HepG2 (cell line): ENCODE data around the gene HIGD1C. TPM values are rescaled to one million over a fixed set of nuclear protein-coding genes. Genes with fewer than 3 reads are reported as not detected.
A peak's percentile ranks its signal among the peaks of the same experiment; 100 is the strongest.
"Not testable (repeated sequence)": the region's sequence is repeated elsewhere in the genome, so short reads cannot be mapped to it uniquely, and the experiment has no call there.

Experiments used
- ARID4A ChIP-seq: sonication (generic); formaldehyde crosslinking; IDR thresholded peaks from 2 replicates; pipeline ENCODE4 v1.5.0; 2020; ENCODE audit warnings: mild to moderate bottlenecking, missing genetic modification reagents, borderline replicate concordance
- DMAP1 ChIP-seq: IDR thresholded peaks from 2 replicates; pipeline ENCODE4 v1.6.1; 2016
- DRAP1 ChIP-seq: IDR thresholded peaks from 2 replicates; pipeline ENCODE4 v1.6.1; 2016; ENCODE audit warnings: missing genetic modification reagents, missing compliant biosample characterization
- FOSL2 ChIP-seq: sonication (generic); formaldehyde crosslinking; IDR thresholded peaks from 2 replicates; pipeline ENCODE4 v1.4.0; 2020; ENCODE audit warnings: missing genetic modification reagents
- GMEB1 ChIP-seq: sonication (generic); formaldehyde crosslinking; IDR thresholded peaks from 2 replicates; pipeline ENCODE4 v1.5.1; 2020; ENCODE audit warnings: missing genetic modification reagents, mild to moderate bottlenecking, borderline replicate concordance
- HDAC2 ChIP-seq: sonication (generic); formaldehyde crosslinking; IDR thresholded peaks from 2 replicates; pipeline ENCODE4 v1.4.0; 2020; ENCODE audit warnings: missing genetic modification reagents
- HNRNPL ChIP-seq: fragments of 200-400 bp; formaldehyde crosslinking; IDR thresholded peaks from 2 replicates; pipeline ENCODE4 v1.6.1; 2017; ENCODE audit warnings: mild to moderate bottlenecking, low read depth, low read length
- HOXA3 ChIP-seq: sonication (generic); formaldehyde crosslinking; IDR thresholded peaks from 2 replicates; pipeline ENCODE4 v1.5.0; 2020; ENCODE audit warnings: missing genetic modification reagents
- KLF12 ChIP-seq: sonication (generic); formaldehyde crosslinking; IDR thresholded peaks from 2 replicates; pipeline ENCODE4 v1.4.0; 2020; ENCODE audit warnings: missing genetic modification reagents, borderline replicate concordance
- KMT2B ChIP-seq: IDR thresholded peaks from 2 replicates; pipeline ENCODE4 v1.6.1; 2016; ENCODE audit warnings: missing genetic modification reagents, missing compliant biosample characterization
- MYC ChIP-seq: sonication (generic); formaldehyde crosslinking; IDR thresholded peaks from 2 replicates; pipeline ENCODE4 v1.9.0; 2021; ENCODE audit warnings: missing genetic modification reagents, borderline replicate concordance
- SOX13 ChIP-seq, 3 experiments: fragments of 450-650 bp in 1 of 3; sonication (generic) in 1 of 3; formaldehyde crosslinking in 1 of 3; IDR thresholded peaks in 2 of 3; conservative IDR thresholded peaks in 1 of 3; 2 replicates each; pipeline versions ENCODE4 v1.5.0 to v1.6.1; 2016 to 2020; ENCODE audit warnings: antibody characterized with exemption in 1 of 3, mild to moderate bottlenecking in 1 of 3, missing compliant biosample characterization in 1 of 3, missing genetic modification reagents in 1 of 3, moderate library complexity in 1 of 3
- SP5 ChIP-seq: IDR thresholded peaks from 2 replicates; pipeline ENCODE4 v1.6.1; 2016; ENCODE audit warnings: low read depth, borderline replicate concordance
- UBTF ChIP-seq: sonication (generic); formaldehyde crosslinking; IDR thresholded peaks from 2 replicates; pipeline ENCODE4 v1.4.0; 2020; ENCODE audit warnings: mild to moderate bottlenecking, missing genetic modification reagents
- ZBTB38 ChIP-seq: sonication (generic); formaldehyde crosslinking; IDR thresholded peaks from 2 replicates; pipeline ENCODE4 v1.5.1; 2020; ENCODE audit warnings: mild to moderate bottlenecking, missing genetic modification reagents
- ZNF264 ChIP-seq: sonication (generic); formaldehyde crosslinking; IDR thresholded peaks from 2 replicates; pipeline ENCODE4 v1.4.0; 2020; ENCODE audit warnings: missing genetic modification reagents
- ZNF292 ChIP-seq: sonication (generic); formaldehyde crosslinking; IDR thresholded peaks from 2 replicates; pipeline ENCODE4 v1.8.1; 2022; ENCODE audit warnings: mild to moderate bottlenecking, low read depth, missing genetic modification reagents, borderline replicate concordance
- ZNF629 ChIP-seq: sonication (generic); formaldehyde crosslinking; conservative IDR thresholded peaks from 2 replicates; pipeline ENCODE4 v1.5.0; 2020; ENCODE audit warnings: missing genetic modification reagents
- polyA plus RNA-seq, 8 experiments: library from polyadenylated mRNA; depleted of rRNA in 3 of 8; stranded (reverse) in 7 of 8; unstranded in 1 of 8; fragments of >200 nt; fragmentation: Illumina TruSeq in 4 of 8; extraction: Trizol in 4 of 8; gene quantifications; 2 replicates each; pipeline versions ENCODE4 v1.2.1 to v1.2.3, GENCODE V29; 2011 to 2016; ENCODE audit warnings: low read depth in 4 of 8, missing spikeins in 1 of 8, mixed read lengths in 1 of 8; ENCODE audit not compliant: insufficient read depth in 1 of 8
- total RNA-seq, 5 experiments: library from RNA; depleted of rRNA; stranded (reverse); fragments of >200 nt; fragmentation: Illumina TruSeq; extraction: Trizol; gene quantifications; 2 replicates each; pipeline ENCODE4 v1.2.3, GENCODE V29; 2016; ENCODE audit warnings: low read depth in 1 of 5
- TF ChIP-seq, protein P1 (sequence below): sonication (generic); formaldehyde crosslinking; IDR thresholded peaks from 2 replicates; pipeline ENCODE4 v1.4.0; 2020; ENCODE audit warnings: missing genetic modification reagents, mild to moderate bottlenecking, borderline replicate concordance

The HIGD1C gene
- total and polyA plus RNA-seq, 2 of the 13 experiments (the other 11 are each of a cell fraction or from before 2014, with no cell fraction given), result not detected

GRCh38 chr12:50926932-50927331 is 25.4 kb upstream of the HIGD1C start (continued):
- TF ChIP-seq HOXA3 (CRISPR knock-in tag) (peak; percentile 53; the same call in 1 of the 2 replicates), KLF12 (CRISPR knock-in tag) (peak; percentile 61; the same call in 1 of the 2 replicates), HDAC2 (CRISPR knock-in tag) (peak; percentile 66; the same call in 1 of the 2 replicates), KMT2B (CRISPR knock-in tag) (peak; percentile 25; the same call in 1 of the 2 replicates), MYC (CRISPR knock-in tag) (peak; percentile 17; the same call in 1 of the 2 replicates), UBTF (CRISPR knock-in tag) (peak; percentile 35), ARID4A (CRISPR knock-in tag) (peak; percentile 74; the same call in 1 of the 2 replicates), ZNF292 (CRISPR knock-in tag) (peak; percentile 79), ZNF629 (0 out of 2 replicates have a peak, but pooled peaks have one; percentile 21), HNRNPL (0 out of 2 replicates have a peak, but pooled peaks have one; percentile 24), SP5 (CRISPR knock-in tag) (peak; percentile 52), SOX13 (CRISPR knock-in tag; conservative IDR thresholded peaks at IDR 0.05 in 1 of 2, IDR thresholded peaks at IDR 0.05 in 1 of 2) (peak in 1 of 2 experiments; percentile 59; a peak in 2 of 4 replicates), ZBTB38 (peak; percentile 56; the same call in 1 of the 2 replicates), GMEB1 (peak; percentile 19; the same call in 1 of the 2 replicates), ZNF264 (CRISPR knock-in tag) (0 out of 2 replicates have a peak, but pooled peaks have one; percentile 42), DRAP1 (CRISPR knock-in tag) (0 out of 2 replicates have a peak, but pooled peaks have one; percentile 42), FOSL2 (CRISPR knock-in tag) (0 out of 2 replicates have a peak, but pooled peaks have one; percentile 18), DMAP1 (CRISPR knock-in tag) (peak; percentile 72)
- not testable (repeated sequence) for TF ChIP-seq SOX13 (IDR thresholded peaks at IDR 0.05)
- TF ChIP-seq, protein P1, sequence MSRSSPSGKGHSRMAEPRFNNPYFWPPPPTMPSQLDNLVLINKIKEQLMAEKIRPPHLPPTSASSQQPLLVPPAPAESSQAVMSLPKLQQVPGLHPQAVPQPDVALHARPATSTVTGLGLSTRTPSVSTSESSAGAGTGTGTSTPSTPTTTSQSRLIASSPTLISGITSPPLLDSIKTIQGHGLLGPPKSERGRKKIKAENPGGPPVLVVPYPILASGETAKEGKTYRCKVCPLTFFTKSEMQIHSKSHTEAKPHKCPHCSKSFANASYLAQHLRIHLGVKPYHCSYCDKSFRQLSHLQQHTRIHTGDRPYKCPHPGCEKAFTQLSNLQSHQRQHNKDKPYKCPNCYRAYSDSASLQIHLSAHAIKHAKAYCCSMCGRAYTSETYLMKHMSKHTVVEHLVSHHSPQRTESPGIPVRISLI (CRISPR knock-in tag), result peak; percentile 56; the same call in 1 of the 2 replicates
